HG03469 (cell line): ENCODE measurements around the gene CD3E.
"Not testable (repeated sequence)": the region's sequence is repeated elsewhere in the genome, so short reads cannot be mapped to it uniquely, and the experiment has no call there.

Source experiments
- ATAC-seq: cut with Tn5 transposase; IDR thresholded peaks from one replicate; pipeline ENCODE4 v1.9.1; 2021; ENCODE audit warnings: mild to moderate bottlenecking, moderate library complexity, moderate number of reproducible peaks; ENCODE audit not compliant: unreplicated experiment

The CD3E gene

DNA sequence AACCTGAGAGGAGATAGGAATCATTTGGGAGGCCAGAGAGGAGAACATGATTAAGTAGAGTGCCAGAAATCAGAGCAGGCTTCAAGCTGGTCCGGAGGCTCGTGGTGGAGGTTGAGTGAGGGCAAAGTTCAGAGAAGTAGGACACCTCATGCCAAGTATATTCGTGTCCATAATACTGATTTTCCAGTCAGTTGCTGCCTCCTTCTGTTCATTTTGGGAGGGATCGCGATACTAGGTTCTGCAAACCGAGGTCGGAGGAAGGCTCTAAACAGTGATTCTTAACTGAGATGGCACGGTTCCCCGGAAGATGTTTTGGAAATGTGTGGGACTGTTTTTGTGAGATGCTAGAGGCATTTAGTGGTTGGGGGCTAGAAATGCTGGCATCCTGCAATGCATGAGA is 13.6 kb upstream of the CD3E start:
- no peak for ATAC-seq

DNA sequence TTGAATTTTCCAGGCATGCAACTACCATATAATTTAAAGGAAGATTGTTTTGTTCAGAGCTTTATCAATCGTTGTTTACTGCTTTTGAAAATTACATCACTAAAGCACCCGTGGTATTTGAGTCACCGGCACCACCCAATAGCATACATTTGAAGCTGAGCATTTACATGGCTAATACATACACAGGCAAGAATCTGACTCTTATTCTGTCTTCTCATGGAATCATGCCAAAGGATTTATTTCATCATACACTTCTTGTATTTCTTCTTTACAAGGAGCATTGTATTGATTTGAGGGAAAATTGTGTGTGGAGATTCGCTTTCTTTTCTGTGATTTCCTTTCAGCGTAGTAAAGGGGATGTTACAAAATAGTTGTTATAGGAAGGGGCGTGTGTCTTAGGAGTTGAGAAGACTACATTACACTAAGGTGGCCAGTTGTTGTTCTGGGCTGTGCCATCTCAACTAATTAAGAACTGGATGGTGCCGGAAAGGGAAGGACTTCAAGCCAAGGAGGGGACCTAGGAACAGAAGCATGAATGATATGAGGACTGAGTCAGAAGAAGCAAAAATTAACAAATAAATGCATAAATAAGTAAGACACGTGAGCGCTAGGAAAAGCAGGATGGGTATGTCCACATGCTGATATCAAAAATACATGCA is 12.9 kb upstream of the CD3E start:
- ATAC-seq = no peak

DNA sequence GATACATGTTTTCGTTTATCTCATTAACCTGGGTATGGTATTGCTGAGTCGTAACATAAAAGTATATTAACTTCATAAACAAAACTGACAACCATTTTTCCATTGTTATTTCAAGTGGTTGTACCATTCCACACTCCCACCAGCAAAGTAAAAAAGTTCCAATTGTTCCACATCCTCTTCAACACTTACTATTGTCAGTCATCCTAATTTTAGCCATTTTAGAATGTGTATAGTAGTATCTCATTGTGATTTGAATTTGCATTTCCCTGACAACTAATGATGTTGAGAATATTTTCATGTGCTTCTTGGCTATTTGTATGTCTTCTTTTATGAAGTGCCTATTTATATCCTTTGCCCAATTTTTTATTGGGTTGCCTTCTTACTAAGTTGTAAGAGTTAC is 10.5 kb upstream of the CD3E start:
- no peak for ATAC-seq

DNA sequence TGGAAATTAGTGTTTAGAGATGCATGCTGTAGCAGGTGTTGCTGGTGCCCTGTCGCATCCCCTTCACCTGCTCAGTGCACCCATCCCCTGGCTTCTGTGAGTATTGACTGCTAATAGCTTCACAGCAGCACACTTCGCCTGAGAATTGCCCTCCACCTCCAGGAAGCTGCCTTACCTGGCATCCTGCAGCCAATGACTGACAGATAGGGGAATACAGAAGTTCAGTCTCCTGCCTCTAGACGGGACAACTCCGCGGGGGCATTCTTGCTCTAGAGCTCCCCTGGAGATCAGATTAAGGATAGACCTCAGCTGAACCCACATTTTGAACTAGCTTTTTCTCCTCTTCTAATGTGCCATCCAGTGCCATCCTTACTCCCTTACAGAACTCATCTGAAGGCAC is 9.3 kb upstream of the CD3E start:
- ATAC-seq = no peak

DNA sequence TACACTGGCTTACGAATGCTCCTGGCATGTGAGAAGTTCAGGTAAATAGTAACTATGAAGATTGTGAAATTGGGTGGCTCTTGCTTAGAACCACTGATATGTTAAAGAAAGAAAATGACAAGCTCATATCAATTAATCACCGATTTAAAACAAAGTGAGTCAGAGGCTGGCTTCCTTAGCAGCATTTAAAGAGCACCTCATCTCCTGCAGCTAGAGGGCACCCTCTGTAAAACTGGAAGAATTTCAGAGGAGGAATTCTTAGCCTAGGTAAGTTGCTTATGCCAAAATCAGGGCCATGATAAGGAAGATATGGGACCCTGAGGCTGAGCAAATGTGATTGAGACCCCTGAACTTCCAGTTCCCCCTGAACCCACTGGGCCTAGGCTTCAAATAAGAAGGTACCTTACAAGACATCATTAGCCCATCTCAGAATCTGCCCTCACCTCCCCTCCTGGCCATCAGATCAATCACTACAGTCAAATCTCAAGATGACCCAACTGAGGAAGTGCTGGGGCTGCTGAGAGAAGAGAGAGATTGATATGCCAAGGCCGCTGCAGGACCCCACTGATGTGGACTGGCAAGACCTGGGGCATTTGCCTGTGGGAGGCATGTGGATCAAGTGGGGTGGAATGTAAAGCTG is 8.6 kb upstream of the CD3E start:
- ATAC-seq = no peak

DNA sequence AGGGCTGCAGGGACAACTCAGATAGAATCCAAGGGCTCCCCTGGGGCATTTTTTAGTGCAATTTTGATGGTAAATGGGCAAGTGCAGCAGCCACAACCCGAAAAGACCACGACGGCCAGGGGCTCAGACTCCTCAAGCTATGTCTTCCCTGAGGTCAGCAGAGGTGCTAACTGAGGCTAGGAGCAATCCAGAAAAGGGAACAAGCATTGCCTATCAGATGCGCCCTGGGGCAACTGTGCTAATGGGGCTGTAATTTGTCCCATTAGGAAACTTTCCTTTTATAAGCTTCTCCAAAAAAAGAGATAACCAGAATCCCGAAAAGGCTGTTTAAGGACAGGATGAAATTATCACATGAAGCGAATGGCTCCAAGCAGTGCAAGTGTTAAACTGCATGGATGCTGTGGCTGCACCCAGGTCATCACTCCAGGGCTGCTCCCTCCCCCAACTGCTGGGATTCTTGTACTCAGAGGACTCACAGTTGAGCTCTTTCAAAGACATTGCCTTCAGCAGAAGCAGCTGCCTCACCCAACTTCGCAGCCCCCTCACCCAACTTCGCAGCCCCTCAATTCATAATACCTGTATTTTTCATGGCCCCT is 2.8 kb upstream of the CD3E start:
- no peak for ATAC-seq

DNA sequence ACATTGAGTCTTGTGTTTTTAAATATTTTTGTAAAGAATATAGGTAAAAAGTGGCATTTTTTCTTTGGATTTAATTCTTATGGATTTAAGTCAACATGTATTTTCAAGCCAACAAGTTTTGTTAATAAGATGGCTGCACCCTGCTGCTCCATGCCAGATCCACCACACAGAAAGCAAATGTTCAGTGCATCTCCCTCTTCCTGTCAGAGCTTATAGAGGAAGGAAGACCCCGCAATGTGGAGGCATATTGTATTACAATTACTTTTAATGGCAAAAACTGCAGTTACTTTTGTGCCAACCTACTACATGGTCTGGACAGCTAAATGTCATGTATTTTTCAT is 333 bp upstream of the CD3E start:
- no peak for ATAC-seq

DNA sequence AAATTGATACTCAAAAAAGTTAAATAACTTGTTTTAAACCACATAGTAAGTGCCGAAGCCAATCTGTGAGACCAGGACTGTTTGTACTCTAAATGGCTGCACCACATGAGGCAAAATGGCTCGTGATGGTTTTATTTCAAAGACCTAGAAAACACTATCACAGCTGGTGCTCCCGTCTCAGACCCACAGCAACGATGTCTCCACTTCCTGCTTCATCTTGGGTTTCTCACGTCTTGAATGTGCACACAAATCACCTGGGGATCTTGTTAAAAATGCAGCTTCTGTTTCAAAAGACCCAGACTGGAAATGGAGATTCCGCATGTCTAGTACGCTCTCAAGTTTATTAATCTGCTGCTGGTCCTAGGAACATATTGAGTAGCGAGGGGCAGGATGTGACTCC is 1.2 kb downstream of the CD3E start:
- no peak for ATAC-seq

DNA sequence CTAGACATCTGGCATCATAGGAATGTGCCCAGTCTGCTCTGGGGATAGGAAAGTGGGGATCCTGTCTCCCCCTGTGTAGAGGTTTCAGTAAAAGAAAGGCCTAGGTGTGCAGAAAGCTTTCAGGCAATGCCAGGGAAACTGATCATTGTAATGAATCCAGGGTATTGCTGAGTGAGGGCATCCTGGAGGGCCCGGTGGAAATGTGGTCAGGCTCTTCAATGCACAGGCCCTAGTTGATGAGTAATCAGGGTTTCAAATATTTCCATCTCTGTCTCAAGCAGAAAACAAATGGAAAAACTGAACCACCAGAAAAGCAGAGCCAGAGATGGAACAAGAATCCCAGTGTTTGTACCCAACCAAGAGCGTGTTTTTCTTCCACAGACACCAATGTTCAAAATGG is 2.0 kb downstream of the CD3E start:
- no peak for ATAC-seq

DNA sequence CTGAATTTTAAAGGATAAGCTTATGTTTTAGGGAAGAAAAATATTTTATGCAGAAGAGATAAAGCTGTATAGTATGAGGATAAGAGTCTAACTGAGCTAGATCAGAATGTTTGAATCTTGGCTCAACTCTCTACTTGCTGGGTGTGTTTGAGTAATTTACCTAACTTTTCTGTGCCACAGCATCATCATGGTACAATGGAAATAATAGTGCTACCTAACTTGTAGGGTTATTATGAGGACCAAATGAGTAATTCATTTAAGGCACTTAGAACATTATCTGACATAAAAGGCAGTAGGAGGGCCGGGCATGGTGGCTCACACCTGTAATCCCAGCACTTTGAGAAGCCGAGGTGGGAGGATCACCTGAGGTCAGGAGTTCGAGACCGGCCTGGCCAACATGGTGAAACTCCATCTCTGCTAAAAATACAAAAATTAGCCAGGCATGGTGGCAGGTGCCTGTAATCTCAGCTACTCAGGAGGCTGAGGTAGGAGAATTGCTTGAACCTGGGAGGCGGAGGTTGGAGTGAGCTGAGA is 4.5 kb downstream of the CD3E start:
- ATAC-seq = not testable (repeated sequence)

DNA sequence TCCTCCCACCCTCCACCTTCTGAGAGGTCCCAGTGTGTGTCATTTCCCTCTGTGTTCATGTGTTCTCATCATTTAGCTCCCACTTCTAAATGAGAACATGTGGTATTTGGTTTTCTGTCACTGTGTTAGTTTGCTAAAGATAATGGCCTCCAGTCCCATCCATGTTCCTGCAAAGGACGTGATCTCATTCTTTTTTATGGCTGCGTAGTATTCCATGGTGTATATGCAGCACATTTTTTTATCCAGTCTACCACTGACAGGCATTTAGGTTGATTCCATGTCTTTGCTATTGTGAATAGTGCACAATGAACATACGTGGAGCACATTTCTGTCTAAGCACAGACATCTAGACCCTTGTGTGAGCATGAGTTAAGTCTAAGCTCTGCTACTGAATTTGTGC is 5.7 kb downstream of the CD3E start:
- ATAC-seq = no peak

DNA sequence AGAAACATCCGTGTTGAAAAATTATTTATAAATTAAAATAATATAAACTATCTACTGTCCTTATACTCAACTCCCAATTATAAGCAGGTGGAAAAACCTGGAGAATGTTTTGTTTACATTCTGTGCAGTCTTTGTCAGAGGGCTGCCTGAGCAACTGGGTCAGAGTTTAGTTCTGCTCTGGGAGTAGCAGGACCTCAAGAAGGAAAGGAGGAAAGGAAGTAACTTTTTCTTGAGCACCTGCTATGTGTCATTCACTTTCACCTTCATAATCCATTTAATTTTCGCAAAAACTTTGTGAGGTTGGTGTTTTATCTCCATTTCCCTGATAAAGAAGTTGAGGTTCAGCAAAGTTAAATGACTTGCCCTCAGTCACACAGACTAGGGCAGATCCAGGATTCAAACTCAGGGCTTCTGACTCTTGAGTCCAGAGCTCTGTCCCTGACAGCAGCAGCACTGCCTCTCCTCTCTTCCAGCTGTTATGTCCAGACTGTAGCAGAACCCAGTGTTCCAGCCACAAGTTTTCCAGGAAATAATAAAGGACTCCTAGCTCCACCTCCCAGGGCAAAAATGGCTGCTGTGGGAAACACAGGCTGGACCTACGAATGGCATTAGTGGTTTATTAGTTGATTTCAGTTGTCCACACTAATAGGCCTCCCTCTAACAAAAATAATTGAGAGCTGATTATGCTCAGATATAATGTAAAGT is 6.4 kb downstream of the CD3E start:
- no peak for ATAC-seq

DNA sequence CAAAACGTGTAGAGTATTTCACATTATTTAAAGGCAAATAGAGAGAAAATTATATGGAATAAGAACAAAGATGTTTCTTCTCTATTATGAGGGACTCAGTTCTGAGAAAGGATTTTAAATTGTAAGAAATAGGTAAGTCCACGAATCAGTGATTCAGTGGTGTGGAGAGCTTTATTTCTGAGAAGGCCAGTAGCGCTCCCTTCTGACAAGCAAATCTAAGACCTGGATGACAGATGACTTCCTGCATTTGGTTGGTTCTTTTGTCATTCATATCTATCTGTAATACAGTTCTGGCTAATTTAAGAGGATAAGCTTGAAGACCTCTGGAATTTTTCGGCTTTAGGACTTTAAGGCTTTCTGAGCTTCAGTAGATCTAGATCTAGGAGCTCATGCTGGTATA is 7.0 kb downstream of the CD3E start:
- ATAC-seq = no peak

DNA sequence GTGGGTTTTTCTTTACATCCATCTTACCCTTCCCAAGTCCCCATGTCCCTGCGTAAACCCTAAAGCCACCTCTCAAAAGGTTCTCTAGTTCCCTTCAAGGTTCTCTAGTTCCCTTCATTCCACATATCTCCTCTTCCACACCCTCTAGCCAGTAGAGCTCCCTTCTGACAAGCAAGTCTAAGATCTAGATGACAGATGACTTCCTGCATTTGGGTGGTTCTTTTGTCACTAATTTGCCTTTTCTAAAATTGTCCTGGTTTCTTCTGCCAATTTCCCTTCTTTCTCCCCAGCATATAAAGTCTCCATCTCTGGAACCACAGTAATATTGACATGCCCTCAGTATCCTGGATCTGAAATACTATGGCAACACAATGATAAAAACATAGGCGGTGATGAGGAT is 7.8 kb downstream of the CD3E start:
- ATAC-seq = no peak

DNA sequence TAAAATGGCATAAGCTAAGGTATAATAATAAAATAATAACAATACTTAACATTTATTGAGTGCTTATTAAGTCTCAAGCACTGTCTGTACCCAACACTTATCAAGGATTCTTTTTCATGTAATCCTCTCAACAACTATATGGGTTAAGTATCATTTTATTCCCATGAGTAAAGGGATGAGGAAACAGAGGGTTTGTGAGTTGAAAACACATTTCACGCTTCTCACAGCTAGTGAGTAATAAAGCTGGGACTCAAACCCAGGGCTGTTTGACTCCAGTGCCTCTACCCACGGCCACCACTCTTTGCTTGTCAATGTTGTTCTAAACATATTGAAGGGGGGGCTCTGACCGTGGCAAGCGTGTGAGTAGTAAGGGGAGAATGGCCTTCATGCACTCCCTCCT is 8.7 kb downstream of the CD3E start:
- no peak for ATAC-seq

DNA sequence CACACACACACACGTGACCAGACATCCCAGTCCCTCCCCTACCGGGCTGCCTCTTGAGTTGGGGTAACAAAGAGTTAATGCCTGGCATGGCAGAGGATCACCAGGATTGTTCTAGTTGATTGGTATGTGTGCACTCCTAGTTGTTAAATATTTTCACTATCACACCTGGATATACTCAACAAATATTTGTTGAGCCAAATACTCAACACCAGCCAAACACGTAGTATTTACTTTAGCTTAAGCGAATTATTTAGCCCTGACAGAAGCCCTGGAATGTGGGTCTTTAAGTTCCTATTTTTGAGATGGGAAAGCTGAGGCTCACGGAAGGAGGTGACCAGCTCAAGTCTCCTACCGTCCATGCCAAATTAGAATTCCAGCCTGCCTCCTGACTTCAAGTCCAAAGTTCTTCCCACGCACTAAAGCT is 10.5 kb downstream of the CD3E start:
- no peak for ATAC-seq

DNA sequence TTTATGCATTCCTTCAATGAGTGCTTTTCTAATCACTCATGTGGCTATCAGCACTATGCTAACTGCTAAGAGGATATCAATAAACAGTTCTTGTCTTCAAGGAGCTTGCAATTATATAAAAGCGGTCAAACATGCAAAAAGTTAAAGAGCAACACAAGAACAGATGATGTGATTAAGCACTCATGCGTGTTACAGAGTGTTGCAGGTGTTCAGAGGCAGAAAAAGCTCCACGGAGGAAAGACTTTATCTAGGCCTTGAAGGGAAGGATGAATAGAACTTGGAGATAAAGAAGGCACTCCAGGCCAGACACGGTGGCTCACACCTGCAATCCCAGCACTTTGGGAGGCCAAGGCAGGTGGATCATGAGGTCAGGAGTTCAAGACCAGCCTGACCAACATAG is 13.6 kb downstream of the CD3E start:
- no peak for ATAC-seq

DNA sequence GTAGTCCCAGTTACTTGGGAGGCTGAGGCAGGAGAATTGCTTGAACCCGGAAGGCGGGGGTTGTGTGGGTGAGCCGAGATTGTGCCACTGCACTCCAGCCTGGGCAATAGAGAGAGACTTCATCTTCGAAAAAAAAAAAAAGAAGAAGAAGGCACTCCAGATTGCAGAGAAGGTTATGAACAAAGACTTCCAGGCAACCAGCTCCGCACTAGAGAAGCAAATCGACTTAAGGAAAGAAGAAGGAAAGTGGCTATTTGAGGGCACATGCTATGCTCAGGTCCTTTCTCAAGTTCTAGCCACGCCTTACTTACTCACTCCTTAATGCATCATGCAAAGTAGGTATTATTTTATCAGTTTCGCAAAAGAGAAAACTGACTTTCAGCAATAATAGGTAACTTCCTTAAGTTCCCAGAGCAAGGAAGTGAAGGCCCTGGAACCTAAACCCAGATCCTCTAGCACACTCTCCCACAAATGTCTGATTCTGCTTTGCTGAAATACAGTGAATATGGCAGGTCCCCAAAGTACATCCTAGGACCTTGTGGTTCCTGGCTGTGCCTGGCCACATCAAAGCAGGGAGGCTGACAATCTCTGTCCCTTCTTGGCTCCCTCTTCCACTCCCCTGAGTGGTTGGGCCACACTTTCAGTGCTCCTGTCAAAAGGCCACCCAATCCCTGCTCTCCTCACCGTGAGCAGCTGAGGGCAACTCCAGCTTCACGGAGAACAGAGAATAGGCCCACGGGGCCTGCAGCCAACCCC is 14.2 kb downstream of the CD3E start:
- ATAC-seq = no peak

DNA sequence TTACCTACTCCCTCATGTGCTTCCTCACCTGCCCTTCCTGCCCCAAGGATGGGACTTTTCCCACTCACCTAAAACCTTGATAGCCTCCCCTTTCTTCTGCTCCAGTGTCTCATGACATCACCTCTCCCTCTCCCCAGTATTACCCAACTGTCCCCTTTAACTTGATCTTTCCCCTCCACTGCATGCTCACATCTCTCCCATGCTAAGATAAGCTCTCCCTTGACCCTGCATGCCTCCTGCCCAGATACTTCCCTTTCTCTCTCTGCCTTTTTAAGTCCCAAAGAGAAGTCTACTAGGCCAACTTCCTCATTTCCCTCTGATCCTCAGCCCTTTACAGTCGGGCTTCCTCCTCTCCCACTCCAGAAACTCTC is 14.8 kb downstream of the CD3E start:
- no peak for ATAC-seq

DNA sequence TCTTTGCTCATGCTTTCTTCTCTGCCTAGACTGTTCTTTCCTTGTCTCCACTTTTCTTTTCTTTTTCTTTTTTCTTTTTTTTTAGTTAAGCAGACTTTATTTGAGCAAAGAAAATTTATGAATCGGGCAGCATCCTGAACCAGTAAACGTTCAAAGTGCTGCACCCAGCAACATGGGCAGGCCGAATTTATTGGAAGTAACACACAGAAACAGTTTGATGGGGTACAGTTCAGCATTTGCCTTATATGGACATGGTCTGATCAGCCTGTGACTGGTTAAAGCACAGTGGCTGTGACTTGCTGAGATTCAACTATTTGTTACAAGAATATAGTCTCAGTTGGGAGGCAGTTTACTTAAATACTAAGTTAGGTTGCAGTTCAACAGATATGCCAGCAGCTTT is 16.0 kb downstream of the CD3E start:
- no peak for ATAC-seq

DNA sequence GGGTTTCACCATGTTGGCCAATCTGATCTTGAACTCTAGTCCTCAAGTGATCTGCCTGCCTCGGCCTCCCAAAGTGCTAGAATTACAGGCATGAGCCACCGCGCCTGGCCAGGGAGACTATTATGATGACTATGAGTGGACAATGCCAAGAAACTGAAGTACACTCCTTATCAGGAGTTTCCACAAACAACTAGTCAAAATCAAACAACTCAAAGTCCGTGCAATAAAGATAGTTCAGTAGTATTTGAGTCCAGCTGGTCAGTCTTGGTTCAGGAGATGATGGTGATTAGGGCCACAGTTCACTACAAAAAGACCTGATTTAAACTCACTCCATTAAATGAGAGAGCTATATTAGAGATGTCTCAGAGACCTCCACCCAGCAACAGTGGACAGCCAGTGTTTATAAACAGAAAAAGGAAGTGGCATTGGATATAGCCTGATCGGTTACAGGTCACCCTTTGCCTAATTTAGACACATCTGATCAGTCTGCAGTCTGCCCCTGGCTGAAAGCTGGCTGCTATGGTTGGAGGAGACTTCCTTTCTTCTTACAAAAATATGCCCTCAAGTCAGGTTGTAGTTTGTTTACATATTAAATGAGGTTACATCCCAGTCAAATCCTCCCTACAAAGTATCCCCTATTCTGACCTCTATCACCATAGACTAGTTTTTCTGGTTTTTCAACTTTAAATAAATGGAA is 17.0 kb downstream of the CD3E start:
- ATAC-seq = no peak
